Kidney (tissue), 14 donors: ENCODE measurements around the gene CFAP92. TPM values are rescaled to one million over a fixed set of nuclear protein-coding genes. Genes with fewer than 3 reads are reported as not detected.

Experiments
- DNase-seq, 5 donors: peaks; one replicate each; pipeline ENCODE4 v3.0.0-alpha.2; 2013 to 2020
- FAIRE-seq: peaks from 2 replicates; lab custom pipeline; 2012; peaks lifted over from hg19 to GRCh38; lab: Jason Lieb, UNC
- H3K27ac ChIP-seq, 2 donors: one replicate each; pipeline ENCODE4 v1.7.0; 2013; ENCODE audit warnings: low read depth in 2 of 2, low read length in 2 of 2, inconsistent platforms in 1 of 2
- H3K27me3 ChIP-seq: one replicate; pipeline ENCODE4 v1.7.1; 2013; ENCODE audit warnings: low read length, inconsistent platforms; ENCODE audit not compliant: control insufficient read depth, insufficient read depth
- H3K36me3 ChIP-seq, 3 donors: one replicate each; pipeline versions ENCODE4 v1.7.0 to v1.7.1; 2013; ENCODE audit warnings: low read length in 3 of 3, control low read depth in 1 of 3, inconsistent platforms in 1 of 3; ENCODE audit not compliant: insufficient read depth in 3 of 3, control insufficient read depth in 2 of 3
- H3K4me1 ChIP-seq, 3 donors: one replicate each; pipeline versions ENCODE4 v1.7.0 to v1.7.1; 2013; ENCODE audit warnings: low read length in 3 of 3, inconsistent platforms in 1 of 3, low read depth in 1 of 3; ENCODE audit not compliant: control insufficient read depth in 2 of 3, insufficient read depth in 2 of 3
- H3K4me3 ChIP-seq, 3 donors: one replicate each; pipeline versions ENCODE4 v1.7.0 to v1.8.1; 2013; ENCODE audit warnings: low read length in 3 of 3, control low read depth in 1 of 3, inconsistent platforms in 1 of 3
- H3K9ac ChIP-seq, 3 donors: one replicate each; pipeline versions ENCODE4 v1.7.0 to v1.7.1; 2013; ENCODE audit warnings: low read length in 3 of 3, control low read depth in 1 of 3, inconsistent platforms in 1 of 3
- H3K9me3 ChIP-seq, 3 donors: one replicate each; pipeline versions ENCODE4 v1.7.0 to v1.7.1; 2013; ENCODE audit warnings: low read length in 3 of 3, control low read depth in 1 of 3, inconsistent platforms in 1 of 3; ENCODE audit not compliant: control insufficient read depth in 2 of 3, insufficient read depth in 1 of 3
- CTCF ChIP-seq: IDR thresholded peaks from 3 replicates; pipeline ENCODE4 v1.5.1; 2012; ENCODE audit warnings: mild to moderate bottlenecking, moderate library complexity, borderline replicate concordance; ENCODE audit not compliant: insufficient read depth; ENCODE audit errors: extremely low read depth
- intact Hi-C: fragments of 100-400 bp; cut with DNase I; formaldehyde crosslinking; loops from one replicate; pipeline ENCODE4 v1.11.1; 2022
- polyA plus RNA-seq: library from polyadenylated mRNA; stranded (reverse); fragments of 350-450 nt; fragmentation: Illumina TruSeq; extraction: RNeasy Lipid Tissue Mini Kit (QIAGEN cat#74804); gene quantifications from one replicate; pipeline ENCODE4 v1.2.3, GENCODE V29; 2014; ENCODE audit warnings: low read depth, low replicate concordance; ENCODE audit not compliant: insufficient read depth
- total RNA-seq: library from RNA; stranded (reverse); fragmentation: NEBNext Ultra II Directional; extraction: Animal tissue kit (Norgen Biotek cat#: 25700); gene quantifications from one replicate; pipeline ENCODE4 v1.2.1, GENCODE V29; 2021
- donor health status: control.
- donor health status: control.
- donor health status: control.
- donor health status: control.
- donor health status: control.
- donor health status: DM: yes; HTN: yes; CAD: no.
- donor health status: Normal renal cell carcinoma (clear cell type).

Gene CFAP92
- total and polyA plus RNA-seq, 2 donors from 2014 or later, result 0.56 to 0.60 TPM

DNA sequence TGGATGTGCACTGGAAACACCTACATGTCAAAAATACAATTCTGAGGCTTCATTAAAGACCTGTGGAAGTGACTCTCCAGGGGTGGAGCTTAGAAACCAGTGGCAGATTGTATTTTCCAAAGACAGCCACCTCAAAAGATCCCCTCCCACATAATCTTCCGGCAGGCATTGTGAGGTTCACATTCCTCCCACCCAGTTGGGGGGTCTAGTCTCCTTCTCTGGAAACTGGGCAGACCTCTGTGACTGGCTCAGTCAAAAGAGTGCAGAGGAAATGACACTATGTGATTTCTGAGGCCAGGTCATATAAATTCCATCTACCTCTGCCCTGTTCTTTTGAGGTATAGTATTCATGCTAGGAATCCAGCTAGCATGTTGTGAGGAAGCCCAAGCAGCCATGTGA is 1.9 kb upstream of the CFAP92 start:
- no peaks in the 10 kb centered on the region for H3K36me3 ChIP-seq
- DNase-seq (no peak), FAIRE-seq (no peak)
- intact Hi-C loops, result no loop called here
- no peak overlapping the region for H3K27ac ChIP-seq
- TF ChIP-seq CTCF, result no peak
- no peak overlapping the region for H3K9ac ChIP-seq
- no peaks in the 10 kb centered on the region for H3K9me3 ChIP-seq
- H3K27me3 ChIP-seq, result peaks cover 8% of the 10 kb centered on the region
- peaks cover 0 to 12% (median 3%) of the 10 kb centered on the region in 3 donors for H3K4me1 ChIP-seq
- H3K4me3 ChIP-seq, result no peak overlapping the region

- Histone ChIP-seq H3K9me3 (no peaks in the 10 kb centered on the region), H3K4me3 (peak overlapping the region in 2 of 3 donors; percentile 19 to 49), H3K9ac (no peak overlapping the region), H3K36me3 (no peaks in the 10 kb centered on the region), H3K27me3 (peaks cover 2% of the 10 kb centered on the region), H3K4me1 (peaks cover 0 to 9% (median 3%) of the 10 kb centered on the region in 3 donors), H3K27ac (no peak overlapping the region)
- DNase-seq, result peak in 1 of 5 donors; percentile 54
- no peak for TF ChIP-seq CTCF
- FAIRE-seq, result no peak
- intact Hi-C loops, result no loop called here
Measured at GRCh38 chr3:128994581-128995546, 988 bp upstream of the CFAP92 start.

- TF ChIP-seq CTCF, result no peak
- Histone ChIP-seq H3K9ac (no peak overlapping the region), H3K9me3 (no peaks in the 10 kb centered on the region), H3K27ac (no peak overlapping the region), H3K4me3 (peak overlapping the region; percentile 19 to 49 (median 21)), H3K27me3 (no peaks in the 10 kb centered on the region), H3K36me3 (no peaks in the 10 kb centered on the region), H3K4me1 (peaks cover 0 to 9% (median 3%) of the 10 kb centered on the region in 3 donors)
- intact Hi-C loops, result no loop called here
- no peak for DNase-seq
- no peak for FAIRE-seq
Measured at GRCh38 chr3:128994173-128994512, 267 bp upstream of the CFAP92 start.
